Vagina (tissue), 2 donors: ENCODE results near the gene FBXW2. TPM values are rescaled to one million over a fixed set of nuclear protein-coding genes. Genes with fewer than 3 reads are reported as not detected.

Experiments used
- DNase-seq, 2 donors: peaks; one replicate each; pipeline ENCODE4 v3.0.0-alpha.2; 2017; ENCODE audit errors: extremely low spot score in 2 of 2
- H3K27ac ChIP-seq: fragments of 200-600 bp; sonication (generic); one replicate; pipeline ENCODE4 v1.5.1; 2019
- H3K27me3 ChIP-seq: fragments of 200-600 bp; sonication (generic); one replicate; pipeline ENCODE4 v1.5.1; 2019
- H3K36me3 ChIP-seq, 2 donors: fragments of 200-600 bp; sonication (generic); one replicate each; pipeline ENCODE4 v1.5.1; 2017 to 2019
- H3K4me1 ChIP-seq: fragments of 200-600 bp; sonication (generic); one replicate; pipeline ENCODE4 v1.5.1; 2019
- H3K4me3 ChIP-seq, 2 donors: fragments of 200-600 bp; sonication (generic); 1 replicate in 1 of 2; 2 replicates in 1 of 2; pipeline ENCODE4 v1.5.1; 2016 to 2019
- H3K9me3 ChIP-seq: fragments of 200-600 bp; sonication (generic); one replicate; pipeline ENCODE4 v1.5.1; 2019
- POLR2A ChIP-seq, 2 donors: fragments of 450-650 bp; IDR thresholded peaks; one replicate each; pipeline ENCODE4 v1.6.1; 2017; ENCODE audit warnings: antibody characterized with exemption in 2 of 2, mild to moderate bottlenecking in 2 of 2, moderate library complexity in 2 of 2
- POLR2AphosphoS5 ChIP-seq, 2 donors: sonication (generic); formaldehyde crosslinking; IDR thresholded peaks; one replicate each; pipeline ENCODE4 v1.9.0; 2017; ENCODE audit warnings: antibody characterized with exemption in 2 of 2, mild to moderate bottlenecking in 2 of 2, low read depth in 1 of 2; ENCODE audit not compliant: insufficient read depth in 1 of 2
- intact Hi-C: fragments of 100-400 bp; cut with DNase I; formaldehyde crosslinking; loops from one replicate; pipeline ENCODE4 v1.15.1; 2023
- total RNA-seq: library from RNA; depleted of rRNA; stranded (reverse); fragments of >200 nt; gene quantifications from one replicate; pipeline ENCODE4 v1.2.3, GENCODE V29; 2016
- TF ChIP-seq, protein P1 (sequence below), 3 experiments: fragments of 450-650 bp in 2 of 3; fragments of 200-600 bp in 1 of 3; sonication (generic) in 1 of 3; IDR thresholded peaks; one replicate each; pipeline ENCODE4 v1.5.1; 2017 to 2019; ENCODE audit warnings: antibody characterized with exemption in 3 of 3, mild to moderate bottlenecking in 2 of 3, moderate library complexity in 2 of 3

Gene FBXW2
- total RNA-seq, 1 donor from 2014 or later = 33.1 TPM

GRCh38 chr9:120768247-120768646 lies 25.0 kb downstream of the FBXW2 start:
- peaks cover 4 to 76% of the 10 kb centered on the region in 2 donors for H3K36me3 ChIP-seq
- no peak overlapping the region for H3K27ac ChIP-seq

GRCh38 chr9:120767451-120767850 lies 25.8 kb downstream of the FBXW2 start:
- TF ChIP-seq, protein P1, sequence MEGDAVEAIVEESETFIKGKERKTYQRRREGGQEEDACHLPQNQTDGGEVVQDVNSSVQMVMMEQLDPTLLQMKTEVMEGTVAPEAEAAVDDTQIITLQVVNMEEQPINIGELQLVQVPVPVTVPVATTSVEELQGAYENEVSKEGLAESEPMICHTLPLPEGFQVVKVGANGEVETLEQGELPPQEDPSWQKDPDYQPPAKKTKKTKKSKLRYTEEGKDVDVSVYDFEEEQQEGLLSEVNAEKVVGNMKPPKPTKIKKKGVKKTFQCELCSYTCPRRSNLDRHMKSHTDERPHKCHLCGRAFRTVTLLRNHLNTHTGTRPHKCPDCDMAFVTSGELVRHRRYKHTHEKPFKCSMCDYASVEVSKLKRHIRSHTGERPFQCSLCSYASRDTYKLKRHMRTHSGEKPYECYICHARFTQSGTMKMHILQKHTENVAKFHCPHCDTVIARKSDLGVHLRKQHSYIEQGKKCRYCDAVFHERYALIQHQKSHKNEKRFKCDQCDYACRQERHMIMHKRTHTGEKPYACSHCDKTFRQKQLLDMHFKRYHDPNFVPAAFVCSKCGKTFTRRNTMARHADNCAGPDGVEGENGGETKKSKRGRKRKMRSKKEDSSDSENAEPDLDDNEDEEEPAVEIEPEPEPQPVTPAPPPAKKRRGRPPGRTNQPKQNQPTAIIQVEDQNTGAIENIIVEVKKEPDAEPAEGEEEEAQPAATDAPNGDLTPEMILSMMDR (IDR thresholded peaks at IDR 0.05) = no peak
- TF ChIP-seq POLR2A (IDR thresholded peaks at IDR 0.05) (no peak), POLR2AphosphoS5 (IDR thresholded peaks at IDR 0.05; ENCODE audit: insufficient read depth in 1 of 2, low read depth in 1 of 2) (no peak)
- no peak overlapping the region for H3K27ac ChIP-seq
- intact Hi-C loops = no loop called here
- no peaks in the 10 kb centered on the region for H3K27me3 ChIP-seq
- H3K9me3 ChIP-seq = no peaks in the 10 kb centered on the region
- H3K36me3 ChIP-seq = peaks cover 4 to 76% of the 10 kb centered on the region in 2 donors
- H3K4me3 ChIP-seq = no peak overlapping the region
- DNase-seq = no peak
- H3K4me1 ChIP-seq = no peaks in the 10 kb centered on the region

More at GRCh38 chr9:120768247-120768646, 25.0 kb downstream of the FBXW2 start:
- Histone ChIP-seq H3K4me1 (no peaks in the 10 kb centered on the region), H3K27me3 (no peaks in the 10 kb centered on the region), H3K9me3 (no peaks in the 10 kb centered on the region), H3K4me3 (no peak overlapping the region)
- TF ChIP-seq POLR2A (IDR thresholded peaks at IDR 0.05) (no peak), POLR2AphosphoS5 (IDR thresholded peaks at IDR 0.05; ENCODE audit: insufficient read depth in 1 of 2, low read depth in 1 of 2) (no peak)
- TF ChIP-seq, protein P1 (IDR thresholded peaks at IDR 0.05) = no peak
- intact Hi-C loops = no loop called here
- no peak for DNase-seq

- TF ChIP-seq POLR2A (IDR thresholded peaks at IDR 0.05) (no peak), POLR2AphosphoS5 (IDR thresholded peaks at IDR 0.05; ENCODE audit: insufficient read depth in 1 of 2, low read depth in 1 of 2) (no peak)
- TF ChIP-seq, protein P1 (IDR thresholded peaks at IDR 0.05) = no peak
- Histone ChIP-seq H3K36me3 (peaks cover 4 to 64% of the 10 kb centered on the region in 2 donors), H3K4me1 (no peaks in the 10 kb centered on the region), H3K27me3 (no peaks in the 10 kb centered on the region), H3K27ac (no peak overlapping the region), H3K9me3 (no peaks in the 10 kb centered on the region), H3K4me3 (no peak overlapping the region)
- intact Hi-C loops = no loop called here
- no peak for DNase-seq
Measured at GRCh38 chr9:120765910-120766425, 27.2 kb downstream of the FBXW2 start.

DNA sequence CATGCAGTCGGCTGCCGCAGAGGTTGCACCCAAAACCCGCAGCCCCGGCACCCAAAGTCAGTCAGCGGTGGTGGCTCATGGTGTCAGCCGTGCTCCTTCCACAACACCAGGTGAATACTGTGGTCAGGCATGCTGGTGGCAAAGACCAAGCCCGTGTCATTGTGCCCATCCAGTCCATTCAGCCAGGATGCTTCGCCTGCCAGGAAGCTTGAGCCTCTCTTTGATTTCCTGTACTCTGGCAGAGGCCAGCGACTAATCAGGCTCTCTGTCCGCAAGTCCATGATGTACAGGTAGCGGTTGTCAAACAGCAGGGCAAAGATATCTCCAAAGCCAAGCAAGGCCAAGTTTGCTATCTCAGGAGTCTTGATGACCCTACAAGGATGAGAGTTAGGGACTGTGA lies 28.7 kb downstream of the FBXW2 start:
- DNase-seq = no peak
- TF ChIP-seq, protein P1 (IDR thresholded peaks at IDR 0.05) = no peak
- TF ChIP-seq POLR2AphosphoS5 (IDR thresholded peaks at IDR 0.05; ENCODE audit: insufficient read depth in 1 of 2, low read depth in 1 of 2) (no peak), POLR2A (IDR thresholded peaks at IDR 0.05) (no peak)
- intact Hi-C loops = no loop called here
- Histone ChIP-seq H3K27me3 (no peaks in the 10 kb centered on the region), H3K9me3 (no peaks in the 10 kb centered on the region), H3K4me1 (no peaks in the 10 kb centered on the region), H3K27ac (no peak overlapping the region), H3K36me3 (peaks cover 0 to 53% of the 10 kb centered on the region in 2 donors), H3K4me3 (no peak overlapping the region)

- Histone ChIP-seq H3K36me3 (peaks cover 0 to 28% of the 10 kb centered on the region in 2 donors), H3K9me3 (no peaks in the 10 kb centered on the region), H3K27ac (no peak overlapping the region), H3K27me3 (no peaks in the 10 kb centered on the region), H3K4me1 (no peaks in the 10 kb centered on the region), H3K4me3 (no peak overlapping the region)
- TF ChIP-seq, protein P1 (IDR thresholded peaks at IDR 0.05) = no peak
- no peak for TF ChIP-seq POLR2A (IDR thresholded peaks at IDR 0.05)
- TF ChIP-seq POLR2AphosphoS5 (IDR thresholded peaks at IDR 0.05; ENCODE audit: insufficient read depth in 1 of 2, low read depth in 1 of 2) = no peak
- intact Hi-C loops = no loop called here
- DNase-seq = no peak
Measured at GRCh38 chr9:120761006-120761405, 32.2 kb downstream of the FBXW2 start.
